Right kidney (tissue), 1 donor: ENCODE data around the gene TTC3.
"Not testable (repeated sequence)": the region's sequence is repeated elsewhere in the genome, so short reads cannot be mapped to it uniquely, and the experiment has no call there.

Experiments used
- DNase-seq: peaks from one replicate; pipeline ENCODE4 v3.0.0-alpha.2; 2016

TTC3 gene

DNA sequence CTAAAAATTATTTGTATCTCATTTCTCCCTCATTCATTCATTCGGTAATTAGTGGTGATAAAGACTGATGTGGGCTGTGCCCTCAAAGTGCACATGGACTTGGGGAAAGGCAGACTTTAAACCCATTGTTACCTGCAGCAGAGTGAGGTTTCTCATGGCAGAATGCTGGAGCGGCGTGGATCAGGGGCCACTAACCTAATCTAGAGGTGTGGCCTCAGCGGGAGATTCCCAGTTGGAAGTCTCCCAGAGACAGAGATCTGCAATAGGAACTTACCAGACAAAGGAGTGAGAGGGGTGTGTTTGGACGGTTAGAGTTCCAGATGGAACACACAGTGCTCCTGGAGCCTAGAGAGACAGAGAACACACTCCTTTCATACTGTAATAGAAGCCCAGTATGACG lies 120.6 kb downstream of the TTC3 start:
- no peak for DNase-seq

- no peak for DNase-seq
Observed at GRCh38 chr21:37195059-37195458, 122.0 kb downstream of the TTC3 start.

- no peak for DNase-seq
Observed at GRCh38 chr21:37195610-37196009, 122.6 kb downstream of the TTC3 start.

DNA sequence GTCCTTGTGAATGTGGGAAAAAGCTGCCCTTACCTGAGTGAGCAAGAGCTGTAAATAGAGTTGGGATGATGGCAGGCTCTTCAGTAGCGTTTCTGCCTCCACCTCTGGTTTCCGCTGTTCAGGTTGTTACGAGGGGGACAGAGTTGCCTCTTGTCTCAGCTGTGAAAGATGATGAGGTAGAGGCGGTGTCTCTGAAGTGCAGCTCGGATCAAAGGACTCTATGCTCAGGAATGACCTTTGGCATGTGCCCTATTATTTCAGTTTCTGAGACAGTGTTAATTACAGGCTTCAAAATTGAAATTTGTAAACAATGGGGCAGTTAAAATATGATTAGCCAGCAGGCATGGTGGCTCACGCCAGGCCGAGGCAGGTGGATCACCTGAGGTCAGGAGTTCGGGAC lies 123.8 kb downstream of the TTC3 start:
- no peak for DNase-seq

- DNase-seq: no peak
Observed at GRCh38 chr21:37197746-37198145, 124.7 kb downstream of the TTC3 start.

DNA sequence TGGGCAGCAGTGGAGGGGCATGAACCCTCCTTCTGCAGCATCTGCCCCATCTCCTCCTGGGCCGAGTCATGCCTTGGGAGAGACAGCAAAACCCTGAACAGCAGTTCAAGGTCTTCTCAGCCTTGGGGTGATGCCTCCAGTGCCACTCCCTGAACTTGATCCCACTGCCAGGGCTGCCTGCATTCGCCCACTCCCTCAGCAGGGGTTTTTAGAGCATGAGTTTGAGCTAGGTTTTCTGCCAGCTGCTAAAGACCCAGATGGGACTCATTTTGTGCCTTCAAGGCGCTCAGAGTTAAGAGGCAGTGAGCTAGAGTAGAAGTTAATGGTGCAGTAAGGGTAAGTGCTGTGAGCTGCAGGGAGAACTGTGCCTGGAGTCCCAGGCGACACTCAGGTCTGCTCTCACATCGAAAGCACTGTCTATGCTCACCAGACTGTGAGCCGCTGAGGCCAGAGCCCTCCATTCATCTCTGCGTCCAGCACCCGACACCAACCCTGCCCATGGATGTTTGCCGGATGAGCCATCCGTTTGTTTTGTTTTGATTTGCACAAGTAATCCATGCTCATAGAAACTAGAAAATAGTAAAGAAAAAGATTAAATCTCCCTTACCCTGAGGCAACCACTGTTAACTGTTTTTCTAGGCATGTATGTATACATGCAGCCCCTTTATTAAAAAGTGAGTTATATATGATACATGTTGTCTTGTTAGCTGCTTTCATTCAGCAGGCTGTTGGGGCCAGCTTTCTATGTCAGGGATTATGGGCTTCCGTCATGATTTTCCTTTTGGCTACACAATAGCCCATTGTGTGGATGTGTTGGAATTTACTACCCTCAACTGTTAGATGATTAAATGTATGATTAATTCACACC lies 126.2 kb downstream of the TTC3 start:
- DNase-seq: peak; percentile 28

DNA sequence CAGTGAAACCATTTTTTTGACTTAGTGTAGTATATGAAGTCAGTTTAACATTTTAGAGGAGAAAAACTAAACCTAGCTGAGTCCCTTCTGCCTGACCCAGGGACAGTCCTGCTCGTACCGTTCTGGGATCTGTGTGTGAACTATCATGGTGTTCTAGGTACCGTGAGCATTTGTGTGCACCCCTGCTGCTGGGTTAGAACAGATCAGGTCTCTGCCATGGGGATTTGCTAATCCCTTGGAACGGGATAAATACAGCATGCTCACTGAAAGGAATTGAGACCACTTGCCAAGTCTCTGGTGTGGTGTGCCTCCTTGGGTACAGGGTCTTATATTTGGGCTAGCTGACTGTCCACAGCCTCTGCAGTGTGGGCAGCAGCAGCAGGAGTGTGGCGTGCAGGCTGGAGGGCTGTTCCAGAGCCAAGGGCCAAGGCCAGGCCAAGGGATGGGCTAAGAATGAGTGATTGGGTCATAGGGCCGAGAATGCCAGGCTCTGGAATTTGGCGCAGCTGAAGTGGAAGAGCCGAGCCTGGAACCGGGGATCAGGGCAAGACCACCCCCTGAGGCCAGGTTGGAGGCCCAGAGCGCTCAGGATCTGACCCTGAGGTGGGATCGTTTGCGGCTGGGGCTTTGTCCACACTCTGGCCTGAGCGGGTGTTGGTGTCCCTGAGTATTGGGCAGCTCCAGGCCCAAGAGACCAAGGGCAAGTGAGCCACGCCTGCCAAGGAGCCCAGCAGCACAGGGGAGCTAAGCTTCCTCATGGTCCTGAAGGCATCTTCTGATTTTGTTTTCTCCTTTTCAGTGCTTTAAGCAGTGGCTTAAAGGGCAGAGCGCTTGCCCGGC lies 127.8 kb downstream of the TTC3 start:
- DNase-seq: no peak

DNA sequence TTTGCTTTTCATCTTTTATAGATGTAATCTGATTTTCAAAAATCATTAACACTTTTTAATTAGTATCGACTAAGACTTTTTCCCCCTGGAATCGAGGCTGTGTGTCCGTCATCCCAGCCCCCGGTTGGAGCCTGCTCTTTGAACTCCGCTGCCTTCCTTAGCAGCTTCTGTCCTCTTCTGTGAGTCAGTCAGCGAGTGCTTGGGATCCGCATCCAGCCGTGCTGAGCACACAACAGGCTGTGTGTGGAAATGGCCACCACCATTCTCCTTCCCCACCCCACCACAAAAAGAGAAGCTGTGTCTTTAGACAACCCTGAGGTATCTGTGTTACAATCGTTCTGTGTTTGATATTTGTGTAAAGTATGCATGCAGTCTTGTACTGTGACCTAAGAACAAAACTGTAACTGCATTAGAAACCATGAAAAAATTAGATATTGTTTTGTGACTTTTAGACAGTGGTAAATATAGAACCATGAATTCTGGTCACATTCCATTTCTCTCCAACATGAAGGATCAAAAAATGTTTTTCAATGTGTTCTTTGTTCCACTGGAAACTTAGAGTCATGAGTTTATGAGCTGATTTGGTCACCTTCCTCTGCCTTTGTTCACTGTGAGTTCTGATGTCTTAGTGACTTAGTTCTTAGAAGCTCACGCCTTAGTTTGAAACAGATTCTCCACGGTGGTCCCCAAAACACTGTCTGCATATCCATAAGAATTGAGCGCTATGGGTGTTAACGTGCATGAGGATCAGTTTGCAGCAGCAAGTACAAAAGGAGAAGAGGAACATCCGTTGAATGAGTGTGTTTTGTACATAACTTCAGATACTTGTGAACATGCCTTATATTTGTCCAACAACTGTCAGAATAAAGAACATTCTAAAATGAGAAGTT lies 129.4 kb downstream of the TTC3 start:
- no peak for DNase-seq

GRCh38 chr21:37204580-37204979 lies 131.5 kb downstream of the TTC3 start:
- DNase-seq: no peak

DNA sequence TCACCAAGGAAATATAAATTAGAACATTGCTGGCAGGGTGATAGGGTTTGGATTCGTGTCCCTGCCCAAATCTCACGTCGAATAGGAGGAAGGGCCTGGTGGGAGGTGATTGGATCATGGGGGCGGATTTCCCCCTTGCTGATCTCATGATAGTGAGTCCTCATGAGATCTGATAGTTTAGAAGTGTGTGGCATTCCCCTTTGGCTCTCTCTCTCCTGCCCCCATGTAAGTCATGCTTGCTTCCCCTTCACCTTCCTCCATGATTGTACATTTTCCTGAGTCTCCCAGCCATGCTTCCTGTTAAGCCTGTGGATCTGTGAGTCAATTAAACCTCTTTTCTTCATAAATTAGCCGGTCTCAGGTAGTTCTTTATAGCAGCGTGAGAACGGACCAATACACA lies 133.4 kb downstream of the TTC3 start:
- DNase-seq: no peak

GRCh38 chr21:37207441-37208009 lies 134.5 kb downstream of the TTC3 start:
- DNase-seq: peak; percentile 12

- peak; percentile 67 for DNase-seq
Observed at GRCh38 chr21:37208056-37208721, 135.1 kb downstream of the TTC3 start.

- DNase-seq: peak; percentile 10
Observed at GRCh38 chr21:37208741-37209225, 135.7 kb downstream of the TTC3 start.

DNA sequence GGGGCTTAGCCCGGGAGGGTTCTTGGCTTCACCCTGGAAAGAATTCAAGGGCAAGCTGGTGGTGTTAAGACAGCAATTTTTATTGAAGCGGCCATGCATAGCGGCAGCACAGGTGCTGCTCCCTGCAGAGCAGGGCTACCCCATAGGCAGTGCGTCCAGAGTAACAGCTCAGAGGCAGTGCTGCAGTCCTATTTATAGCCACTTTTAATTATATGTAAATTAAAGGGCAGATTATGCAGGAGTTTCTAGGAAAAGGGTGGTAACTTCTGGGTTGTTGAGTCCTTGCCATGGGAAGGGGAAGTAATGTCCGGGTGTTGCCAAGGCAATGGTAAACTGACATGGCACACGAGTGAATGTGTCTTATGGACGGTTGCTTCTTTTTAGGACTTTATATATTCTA lies 137.1 kb downstream of the TTC3 start:
- no peak for DNase-seq

- no peak for DNase-seq
Observed at GRCh38 chr21:37210799-37211198, 137.7 kb downstream of the TTC3 start.

DNA sequence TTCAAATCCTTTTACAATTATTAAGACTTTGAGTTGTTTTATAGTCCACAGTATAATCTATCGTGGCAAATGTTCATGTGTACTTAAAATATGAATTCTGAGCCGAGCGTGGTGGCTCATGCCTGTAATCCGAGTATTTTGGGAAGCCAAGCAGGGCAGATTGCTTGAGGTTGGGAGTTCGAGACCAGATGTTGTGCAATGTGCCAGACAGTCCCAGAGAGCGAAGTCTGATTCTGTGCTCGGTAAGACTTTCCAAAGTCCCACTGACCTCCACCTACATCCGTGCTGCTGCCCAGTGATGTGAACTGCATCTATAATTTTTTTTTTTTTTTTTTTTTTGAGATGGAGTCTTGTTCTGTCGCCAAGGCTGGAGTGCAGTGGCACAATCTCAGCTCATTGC lies 141.9 kb downstream of the TTC3 start:
- DNase-seq: no peak

- no peak for DNase-seq
Observed at GRCh38 chr21:37219761-37220432, 146.8 kb downstream of the TTC3 start.

GRCh38 chr21:37220433-37220980 lies 147.5 kb downstream of the TTC3 start:
- no peak for DNase-seq

GRCh38 chr21:37220981-37221664 lies 148.1 kb downstream of the TTC3 start:
- DNase-seq: peak; percentile 94

DNA sequence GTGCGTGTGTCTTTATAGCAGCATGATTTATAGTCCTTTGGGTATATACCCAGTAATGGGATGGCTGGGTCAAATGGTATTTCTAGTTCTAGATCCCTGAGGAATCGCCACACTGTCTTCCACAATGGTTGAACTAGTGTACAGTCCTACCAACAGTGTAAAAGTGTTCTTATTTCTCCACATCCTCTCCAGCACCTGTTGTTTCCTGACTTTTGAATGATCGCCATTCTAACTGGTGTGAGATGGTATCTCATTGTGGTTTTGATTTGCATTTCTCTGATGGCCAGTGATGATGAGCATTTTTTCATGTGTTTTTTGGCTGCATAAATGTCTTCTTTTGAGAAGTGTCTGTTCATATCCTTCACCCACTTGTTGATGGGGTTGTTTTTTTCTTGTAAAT lies 149.2 kb downstream of the TTC3 start:
- DNase-seq: not testable (repeated sequence)
